Choroid plexus epithelial cell (primary cell): ENCODE results near the gene MCM8.
"Not testable (repeated sequence)": the region's sequence is repeated elsewhere in the genome, so short reads cannot be mapped to it uniquely, and the experiment has no call there.

Source experiments
- DNase-seq: peaks from one replicate; pipeline ENCODE4 v3.0.0-alpha.2; 2010; ENCODE audit warnings: low read depth
- H3K4me3 ChIP-seq: 2 replicates; pipeline ENCODE4 v1.5.1; 2011; ENCODE audit warnings: low read depth, mild to moderate bottlenecking, control low read depth, low read length, moderate library complexity
- TF ChIP-seq, protein P1 (sequence below): conservative IDR thresholded peaks from 2 replicates; pipeline ENCODE4 v1.5.1; 2011; ENCODE audit warnings: low read depth, mild to moderate bottlenecking, control low read depth, inconsistent platforms, low read length, moderate library complexity

Gene MCM8

DNA sequence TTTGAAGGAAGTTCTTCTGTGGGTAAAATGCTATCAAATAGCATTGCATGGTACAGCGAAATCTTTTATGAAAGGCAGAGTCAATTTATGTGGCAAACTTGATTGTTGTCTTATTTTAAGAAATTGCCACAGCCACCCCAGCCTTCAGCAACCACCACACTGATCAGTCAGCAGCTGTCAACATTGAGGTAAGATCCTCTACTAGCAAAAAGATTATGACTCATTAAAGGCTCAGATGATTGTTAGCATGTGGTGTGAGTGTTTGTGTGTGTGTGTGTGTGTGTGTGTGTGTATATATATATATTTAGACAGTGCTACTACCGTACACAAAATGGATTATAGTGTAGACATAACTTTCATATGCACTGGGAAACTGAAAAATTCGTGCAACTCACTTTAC, 75.6 kb downstream of the MCM8 start:
- peak; percentile 77 for DNase-seq
- TF ChIP-seq, protein P1, sequence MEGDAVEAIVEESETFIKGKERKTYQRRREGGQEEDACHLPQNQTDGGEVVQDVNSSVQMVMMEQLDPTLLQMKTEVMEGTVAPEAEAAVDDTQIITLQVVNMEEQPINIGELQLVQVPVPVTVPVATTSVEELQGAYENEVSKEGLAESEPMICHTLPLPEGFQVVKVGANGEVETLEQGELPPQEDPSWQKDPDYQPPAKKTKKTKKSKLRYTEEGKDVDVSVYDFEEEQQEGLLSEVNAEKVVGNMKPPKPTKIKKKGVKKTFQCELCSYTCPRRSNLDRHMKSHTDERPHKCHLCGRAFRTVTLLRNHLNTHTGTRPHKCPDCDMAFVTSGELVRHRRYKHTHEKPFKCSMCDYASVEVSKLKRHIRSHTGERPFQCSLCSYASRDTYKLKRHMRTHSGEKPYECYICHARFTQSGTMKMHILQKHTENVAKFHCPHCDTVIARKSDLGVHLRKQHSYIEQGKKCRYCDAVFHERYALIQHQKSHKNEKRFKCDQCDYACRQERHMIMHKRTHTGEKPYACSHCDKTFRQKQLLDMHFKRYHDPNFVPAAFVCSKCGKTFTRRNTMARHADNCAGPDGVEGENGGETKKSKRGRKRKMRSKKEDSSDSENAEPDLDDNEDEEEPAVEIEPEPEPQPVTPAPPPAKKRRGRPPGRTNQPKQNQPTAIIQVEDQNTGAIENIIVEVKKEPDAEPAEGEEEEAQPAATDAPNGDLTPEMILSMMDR: no peak
- no peak overlapping the region for H3K4me3 ChIP-seq

DNA sequence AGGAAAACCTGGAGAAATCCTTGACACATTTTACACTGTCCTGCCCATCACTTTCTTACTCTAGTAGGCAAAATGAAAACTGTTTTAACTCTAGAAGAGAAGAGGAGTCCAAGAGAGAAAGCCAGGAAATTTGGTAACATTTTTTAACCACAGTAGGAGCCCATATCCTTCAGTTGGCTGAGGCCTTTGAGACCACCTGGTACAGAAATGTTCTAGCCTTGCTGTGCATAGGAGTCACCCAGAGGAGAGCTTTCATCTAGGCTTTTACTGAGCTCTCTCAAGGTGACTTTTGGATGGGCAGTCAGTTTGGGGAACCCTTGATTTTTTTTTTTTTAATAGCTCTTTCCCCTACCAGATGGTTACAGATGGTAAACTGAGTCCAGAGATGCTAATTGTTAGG, 78.4 kb downstream of the MCM8 start:
- no peak overlapping the region for H3K4me3 ChIP-seq
- DNase-seq: no peak
- TF ChIP-seq, protein P1: no peak

DNA sequence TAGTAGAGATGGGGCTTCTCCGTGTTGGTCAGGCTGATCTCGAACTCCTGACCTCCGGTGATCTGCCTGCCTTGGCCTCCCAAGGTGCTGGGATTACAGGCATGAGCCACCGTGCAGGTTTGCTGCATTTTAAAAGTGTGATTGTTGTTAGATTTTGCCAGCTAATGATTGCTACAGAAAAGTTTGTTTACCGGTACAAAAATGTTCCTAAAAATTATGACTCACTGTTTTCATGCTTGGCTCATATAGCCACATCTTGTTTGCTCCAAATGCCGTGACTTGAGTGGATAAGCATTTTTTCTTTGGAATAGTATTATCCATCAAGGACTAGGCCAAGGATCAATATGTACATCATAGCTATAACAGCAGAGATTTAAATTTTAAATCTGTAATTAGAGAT, 79.1 kb downstream of the MCM8 start:
- DNase-seq: peak; percentile 51
- TF ChIP-seq, protein P1: no peak

DNA sequence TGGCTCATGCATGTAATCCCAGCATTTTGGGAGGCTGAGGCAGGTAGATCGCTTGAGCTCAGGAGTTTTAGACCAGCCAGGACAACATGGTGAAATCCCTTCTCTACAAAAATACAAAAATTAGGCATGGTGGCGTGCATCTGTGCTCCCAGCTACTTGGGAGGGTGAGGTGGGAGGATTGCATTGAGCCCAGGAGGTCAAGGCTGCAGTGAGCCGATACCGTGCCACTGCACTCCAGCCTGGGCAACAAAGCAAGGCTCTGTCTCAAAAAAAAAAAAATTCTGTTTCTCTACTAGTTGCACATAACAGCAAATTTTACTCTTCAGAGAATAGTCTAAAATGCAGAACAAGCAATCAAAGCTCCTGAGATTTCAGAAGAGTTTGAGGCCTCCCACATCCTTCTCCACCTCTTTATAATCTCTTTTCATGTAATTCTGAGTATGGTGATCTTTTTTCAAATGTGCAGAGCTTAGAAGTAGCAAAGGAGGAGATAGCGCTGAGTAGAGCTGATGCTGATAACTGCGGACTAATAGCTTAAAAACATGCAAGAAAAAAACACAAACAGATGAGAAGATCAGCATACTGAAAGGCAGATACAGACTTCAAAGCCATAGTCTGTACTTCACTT, 80.1 kb downstream of the MCM8 start:
- TF ChIP-seq, protein P1: no peak
- no peak for DNase-seq

More for the DNA sequence above, 79.1 kb downstream of the MCM8 start:
- H3K4me3 ChIP-seq: no peak overlapping the region

DNA sequence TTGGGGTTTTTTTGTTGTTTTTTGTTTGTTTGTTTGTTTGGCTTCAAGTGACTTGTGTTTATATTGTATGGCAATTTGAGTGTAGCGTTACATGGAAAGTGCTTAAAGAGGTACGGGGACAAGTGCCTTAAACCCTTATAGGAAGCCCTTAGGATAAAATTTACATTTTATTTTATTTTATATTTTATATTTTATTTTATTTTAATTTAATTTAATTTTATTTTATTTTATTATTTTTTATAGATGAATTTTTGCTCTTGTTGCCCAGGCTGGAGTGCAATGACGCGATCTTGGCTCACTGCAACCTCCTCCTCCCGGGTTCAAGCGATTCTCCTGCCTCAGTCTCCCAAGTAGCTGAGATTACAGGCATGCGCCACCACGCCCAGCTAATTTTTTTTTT, 82.5 kb downstream of the MCM8 start:
- DNase-seq, H3K4me3 ChIP-seq: not testable (repeated sequence)

More for the DNA sequence above, 80.1 kb downstream of the MCM8 start:
- H3K4me3 ChIP-seq: no peak overlapping the region

DNA sequence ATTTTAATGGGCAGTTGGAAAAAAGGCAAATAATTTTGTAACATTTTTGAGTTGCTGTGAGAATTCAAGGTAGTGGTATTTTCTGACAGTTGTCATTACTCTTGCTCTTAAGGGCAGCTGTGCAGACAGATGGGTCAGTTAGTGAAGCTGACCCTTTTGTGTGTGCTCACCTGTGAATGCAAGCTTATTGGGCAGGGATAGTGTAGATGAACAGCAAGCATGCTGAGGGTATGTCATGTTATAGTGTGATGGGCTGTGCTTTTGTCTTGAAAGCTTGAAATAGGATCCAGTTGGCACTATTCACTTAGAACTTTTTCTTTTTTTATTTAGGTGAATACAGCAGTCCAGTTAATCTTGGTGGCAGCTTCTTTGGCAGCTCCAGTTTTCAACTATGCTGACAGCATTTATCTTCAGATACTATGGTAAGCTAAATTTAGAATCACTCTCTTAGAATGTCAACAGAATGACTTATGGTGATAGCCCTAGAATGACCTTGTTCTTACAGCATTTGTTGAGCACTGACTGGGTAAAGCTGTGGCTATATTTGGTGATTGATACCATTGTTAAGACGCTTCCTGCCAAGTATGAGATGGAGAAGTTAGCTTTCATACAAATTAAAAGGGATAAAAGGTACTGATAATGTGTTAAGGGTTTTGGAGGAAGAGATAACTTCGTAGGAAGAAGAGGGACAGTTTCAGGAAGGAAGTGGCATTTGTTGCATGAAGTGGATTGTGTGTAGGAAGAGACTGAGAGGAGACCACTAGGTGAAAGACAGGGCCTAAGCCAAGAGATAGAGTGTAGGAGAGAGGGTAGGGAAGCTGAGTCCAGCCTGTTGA, 83.9 kb downstream of the MCM8 start:
- TF ChIP-seq, protein P1: no peak
- DNase-seq: peak; percentile 13
- H3K4me3 ChIP-seq: no peak overlapping the region

DNA sequence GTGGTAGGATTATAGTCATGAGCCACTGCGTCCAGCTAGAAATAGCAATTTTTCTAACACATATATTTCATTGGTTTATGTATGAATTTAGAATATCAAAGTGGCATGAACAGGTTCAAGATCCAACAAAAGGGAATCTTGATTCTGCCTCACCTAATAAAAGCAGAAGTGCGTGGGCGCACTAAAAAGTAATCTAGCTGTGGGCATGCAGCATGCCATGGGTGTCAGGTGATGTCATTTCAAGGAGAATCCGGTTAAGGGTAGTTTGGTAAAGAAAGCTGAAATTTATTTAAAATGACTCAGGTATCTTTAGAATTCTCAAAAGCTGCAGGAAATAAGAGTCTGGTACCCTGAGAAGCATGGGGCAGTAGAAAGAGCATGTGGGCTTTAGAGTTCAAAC, 85.8 kb downstream of the MCM8 start:
- no peak for DNase-seq
- no peak overlapping the region for H3K4me3 ChIP-seq
- TF ChIP-seq, protein P1: no peak
